ENCODE data around the gene KATNB1. TPM values are rescaled to one million over a fixed set of nuclear protein-coding genes. Genes with fewer than 3 reads are reported as not detected.

Gene KATNB1
- total and polyA plus RNA-seq, 2 of the 8 experiments (the other 6 are each of a cell fraction or from before 2014, with no cell fraction given), result 50.2 to 60.4 TPM

DNA sequence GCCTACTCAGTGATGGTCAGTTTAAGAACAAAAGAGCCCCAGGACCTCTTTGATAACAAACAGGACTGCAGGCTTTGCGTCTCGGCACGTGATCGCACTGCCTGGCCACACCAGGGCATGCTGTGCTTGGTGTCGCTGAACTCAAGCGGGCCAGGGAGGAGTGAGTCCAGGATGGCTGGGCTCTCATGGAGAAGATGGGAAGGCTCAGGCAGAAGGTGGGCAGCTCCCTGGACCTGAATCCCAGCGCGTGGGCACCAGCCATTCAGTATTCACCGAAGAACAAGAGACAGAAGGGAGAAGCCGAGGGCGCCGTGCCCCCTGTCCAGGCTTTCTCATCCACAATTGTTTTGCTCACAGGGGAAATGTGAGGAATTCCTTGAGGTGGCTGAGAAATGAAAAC lies 11.9 kb downstream of the KATNB1 start (continued):
- TF ChIP-seq, protein P1, sequence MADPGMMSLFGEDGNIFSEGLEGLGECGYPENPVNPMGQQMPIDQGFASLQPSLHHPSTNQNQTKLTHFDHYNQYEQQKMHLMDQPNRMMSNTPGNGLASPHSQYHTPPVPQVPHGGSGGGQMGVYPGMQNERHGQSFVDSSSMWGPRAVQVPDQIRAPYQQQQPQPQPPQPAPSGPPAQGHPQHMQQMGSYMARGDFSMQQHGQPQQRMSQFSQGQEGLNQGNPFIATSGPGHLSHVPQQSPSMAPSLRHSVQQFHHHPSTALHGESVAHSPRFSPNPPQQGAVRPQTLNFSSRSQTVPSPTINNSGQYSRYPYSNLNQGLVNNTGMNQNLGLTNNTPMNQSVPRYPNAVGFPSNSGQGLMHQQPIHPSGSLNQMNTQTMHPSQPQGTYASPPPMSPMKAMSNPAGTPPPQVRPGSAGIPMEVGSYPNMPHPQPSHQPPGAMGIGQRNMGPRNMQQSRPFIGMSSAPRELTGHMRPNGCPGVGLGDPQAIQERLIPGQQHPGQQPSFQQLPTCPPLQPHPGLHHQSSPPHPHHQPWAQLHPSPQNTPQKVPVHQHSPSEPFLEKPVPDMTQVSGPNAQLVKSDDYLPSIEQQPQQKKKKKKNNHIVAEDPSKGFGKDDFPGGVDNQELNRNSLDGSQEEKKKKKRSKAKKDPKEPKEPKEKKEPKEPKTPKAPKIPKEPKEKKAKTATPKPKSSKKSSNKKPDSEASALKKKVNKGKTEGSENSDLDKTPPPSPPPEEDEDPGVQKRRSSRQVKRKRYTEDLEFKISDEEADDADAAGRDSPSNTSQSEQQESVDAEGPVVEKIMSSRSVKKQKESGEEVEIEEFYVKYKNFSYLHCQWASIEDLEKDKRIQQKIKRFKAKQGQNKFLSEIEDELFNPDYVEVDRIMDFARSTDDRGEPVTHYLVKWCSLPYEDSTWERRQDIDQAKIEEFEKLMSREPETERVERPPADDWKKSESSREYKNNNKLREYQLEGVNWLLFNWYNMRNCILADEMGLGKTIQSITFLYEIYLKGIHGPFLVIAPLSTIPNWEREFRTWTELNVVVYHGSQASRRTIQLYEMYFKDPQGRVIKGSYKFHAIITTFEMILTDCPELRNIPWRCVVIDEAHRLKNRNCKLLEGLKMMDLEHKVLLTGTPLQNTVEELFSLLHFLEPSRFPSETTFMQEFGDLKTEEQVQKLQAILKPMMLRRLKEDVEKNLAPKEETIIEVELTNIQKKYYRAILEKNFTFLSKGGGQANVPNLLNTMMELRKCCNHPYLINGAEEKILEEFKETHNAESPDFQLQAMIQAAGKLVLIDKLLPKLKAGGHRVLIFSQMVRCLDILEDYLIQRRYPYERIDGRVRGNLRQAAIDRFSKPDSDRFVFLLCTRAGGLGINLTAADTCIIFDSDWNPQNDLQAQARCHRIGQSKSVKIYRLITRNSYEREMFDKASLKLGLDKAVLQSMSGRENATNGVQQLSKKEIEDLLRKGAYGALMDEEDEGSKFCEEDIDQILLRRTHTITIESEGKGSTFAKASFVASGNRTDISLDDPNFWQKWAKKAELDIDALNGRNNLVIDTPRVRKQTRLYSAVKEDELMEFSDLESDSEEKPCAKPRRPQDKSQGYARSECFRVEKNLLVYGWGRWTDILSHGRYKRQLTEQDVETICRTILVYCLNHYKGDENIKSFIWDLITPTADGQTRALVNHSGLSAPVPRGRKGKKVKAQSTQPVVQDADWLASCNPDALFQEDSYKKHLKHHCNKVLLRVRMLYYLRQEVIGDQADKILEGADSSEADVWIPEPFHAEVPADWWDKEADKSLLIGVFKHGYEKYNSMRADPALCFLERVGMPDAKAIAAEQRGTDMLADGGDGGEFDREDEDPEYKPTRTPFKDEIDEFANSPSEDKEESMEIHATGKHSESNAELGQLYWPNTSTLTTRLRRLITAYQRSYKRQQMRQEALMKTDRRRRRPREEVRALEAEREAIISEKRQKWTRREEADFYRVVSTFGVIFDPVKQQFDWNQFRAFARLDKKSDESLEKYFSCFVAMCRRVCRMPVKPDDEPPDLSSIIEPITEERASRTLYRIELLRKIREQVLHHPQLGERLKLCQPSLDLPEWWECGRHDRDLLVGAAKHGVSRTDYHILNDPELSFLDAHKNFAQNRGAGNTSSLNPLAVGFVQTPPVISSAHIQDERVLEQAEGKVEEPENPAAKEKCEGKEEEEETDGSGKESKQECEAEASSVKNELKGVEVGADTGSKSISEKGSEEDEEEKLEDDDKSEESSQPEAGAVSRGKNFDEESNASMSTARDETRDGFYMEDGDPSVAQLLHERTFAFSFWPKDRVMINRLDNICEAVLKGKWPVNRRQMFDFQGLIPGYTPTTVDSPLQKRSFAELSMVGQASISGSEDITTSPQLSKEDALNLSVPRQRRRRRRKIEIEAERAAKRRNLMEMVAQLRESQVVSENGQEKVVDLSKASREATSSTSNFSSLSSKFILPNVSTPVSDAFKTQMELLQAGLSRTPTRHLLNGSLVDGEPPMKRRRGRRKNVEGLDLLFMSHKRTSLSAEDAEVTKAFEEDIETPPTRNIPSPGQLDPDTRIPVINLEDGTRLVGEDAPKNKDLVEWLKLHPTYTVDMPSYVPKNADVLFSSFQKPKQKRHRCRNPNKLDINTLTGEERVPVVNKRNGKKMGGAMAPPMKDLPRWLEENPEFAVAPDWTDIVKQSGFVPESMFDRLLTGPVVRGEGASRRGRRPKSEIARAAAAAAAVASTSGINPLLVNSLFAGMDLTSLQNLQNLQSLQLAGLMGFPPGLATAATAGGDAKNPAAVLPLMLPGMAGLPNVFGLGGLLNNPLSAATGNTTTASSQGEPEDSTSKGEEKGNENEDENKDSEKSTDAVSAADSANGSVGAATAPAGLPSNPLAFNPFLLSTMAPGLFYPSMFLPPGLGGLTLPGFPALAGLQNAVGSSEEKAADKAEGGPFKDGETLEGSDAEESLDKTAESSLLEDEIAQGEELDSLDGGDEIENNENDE (IDR thresholded peaks at IDR 0.05; ENCODE audit: insufficient replicate concordance, low read length), result no peak
- TF ChIP-seq ASH2L (IDR thresholded peaks at IDR 0.05; ENCODE audit: low read length) (no peak), TAF1 (IDR thresholded peaks at IDR 0.05; ENCODE audit: low read depth, low read length) (no peak), RXRA (IDR thresholded peaks at IDR 0.05; ENCODE audit: insufficient read depth, low read depth, low read length) (no peak)

Data from H1 (cell line).